Vagina (tissue), 2 donors: ENCODE measurements around the gene DRGX. TPM values are rescaled to one million over a fixed set of nuclear protein-coding genes. Genes with fewer than 3 reads are reported as not detected.

ENCODE experiments used
- DNase-seq, 2 donors: peaks; one replicate each; pipeline ENCODE4 v3.0.0-alpha.2; 2017; ENCODE audit errors: extremely low spot score in 2 of 2
- H3K27ac ChIP-seq: fragments of 200-600 bp; sonication (generic); one replicate; pipeline ENCODE4 v1.5.1; 2019
- H3K27me3 ChIP-seq: fragments of 200-600 bp; sonication (generic); one replicate; pipeline ENCODE4 v1.5.1; 2019
- H3K36me3 ChIP-seq, 2 donors: fragments of 200-600 bp; sonication (generic); one replicate each; pipeline ENCODE4 v1.5.1; 2017 to 2019
- H3K4me1 ChIP-seq: fragments of 200-600 bp; sonication (generic); one replicate; pipeline ENCODE4 v1.5.1; 2019
- H3K4me3 ChIP-seq, 2 donors: fragments of 200-600 bp; sonication (generic); 1 replicate in 1 of 2; 2 replicates in 1 of 2; pipeline ENCODE4 v1.5.1; 2016 to 2019
- H3K9me3 ChIP-seq: fragments of 200-600 bp; sonication (generic); one replicate; pipeline ENCODE4 v1.5.1; 2019
- POLR2A ChIP-seq, 2 donors: fragments of 450-650 bp; IDR thresholded peaks; one replicate each; pipeline ENCODE4 v1.6.1; 2017; ENCODE audit warnings: antibody characterized with exemption in 2 of 2, mild to moderate bottlenecking in 2 of 2, moderate library complexity in 2 of 2
- POLR2AphosphoS5 ChIP-seq, 2 donors: sonication (generic); formaldehyde crosslinking; IDR thresholded peaks; one replicate each; pipeline ENCODE4 v1.9.0; 2017; ENCODE audit warnings: antibody characterized with exemption in 2 of 2, mild to moderate bottlenecking in 2 of 2, low read depth in 1 of 2; ENCODE audit not compliant: insufficient read depth in 1 of 2
- intact Hi-C: fragments of 100-400 bp; cut with DNase I; formaldehyde crosslinking; loops from one replicate; pipeline ENCODE4 v1.15.1; 2023
- total RNA-seq: library from RNA; depleted of rRNA; stranded (reverse); fragments of >200 nt; gene quantifications from one replicate; pipeline ENCODE4 v1.2.3, GENCODE V29; 2016
- TF ChIP-seq, protein P1 (sequence below), 3 experiments: fragments of 450-650 bp in 2 of 3; fragments of 200-600 bp in 1 of 3; sonication (generic) in 1 of 3; IDR thresholded peaks; one replicate each; pipeline ENCODE4 v1.5.1; 2017 to 2019; ENCODE audit warnings: antibody characterized with exemption in 3 of 3, mild to moderate bottlenecking in 2 of 3, moderate library complexity in 2 of 3

DRGX gene
- total RNA-seq, 1 donor from 2014 or later, result not detected

DNA sequence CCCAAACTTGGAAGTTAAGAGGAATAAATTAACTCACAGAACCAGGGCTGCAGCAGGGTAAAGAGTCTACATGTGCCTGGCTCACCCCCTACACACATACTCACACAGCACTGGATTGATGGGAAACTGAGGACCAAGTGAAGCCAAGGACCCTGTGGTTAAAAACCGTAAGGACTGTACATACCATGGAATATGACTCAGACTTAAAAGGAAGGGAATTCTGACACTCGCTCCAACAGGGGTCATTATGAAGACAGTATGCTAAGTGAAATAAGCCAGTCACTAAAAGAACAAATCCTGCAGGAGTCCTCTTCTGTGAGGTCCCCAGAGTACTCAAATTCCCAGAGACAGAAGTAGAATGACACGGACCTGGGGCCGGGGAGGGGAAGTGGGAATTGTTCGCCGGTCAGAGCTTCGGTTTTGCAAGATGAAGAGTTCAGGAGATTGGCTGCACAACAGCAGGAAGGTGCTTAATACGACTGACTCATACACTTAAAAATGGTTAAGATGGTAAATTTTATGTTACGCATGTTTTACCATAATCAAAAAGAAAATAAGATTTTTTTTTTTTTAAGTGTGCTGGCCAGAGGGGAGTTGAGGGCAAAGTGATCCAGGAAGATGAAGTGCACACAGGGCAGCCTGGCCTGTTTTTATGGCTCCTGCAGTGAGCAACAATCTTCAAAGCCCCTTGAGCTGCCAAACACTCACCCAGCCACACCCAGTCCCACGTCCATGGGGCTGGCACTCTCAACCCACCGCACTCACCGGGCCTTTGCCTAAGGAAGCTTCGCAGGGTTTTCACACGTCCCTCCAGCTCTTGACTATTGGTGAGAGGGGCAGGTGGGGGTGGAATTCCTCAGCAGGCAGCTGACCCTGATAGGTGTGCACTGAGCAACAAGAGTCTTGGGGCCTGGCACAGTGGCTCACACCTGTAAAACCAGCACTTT, 26.4 kb downstream of the DRGX start:
- no peak overlapping the region for H3K27ac ChIP-seq
- no peaks in the 10 kb centered on the region for H3K4me1 ChIP-seq
- intact Hi-C loops, result no loop called here
- H3K4me3 ChIP-seq, result no peak overlapping the region
- peak; percentile 34 to 58 for DNase-seq
- no peaks in the 10 kb centered on the region for H3K36me3 ChIP-seq
- H3K27me3 ChIP-seq, result no peaks in the 10 kb centered on the region
- no peaks in the 10 kb centered on the region for H3K9me3 ChIP-seq
- TF ChIP-seq POLR2A (IDR thresholded peaks at IDR 0.05) (no peak), POLR2AphosphoS5 (IDR thresholded peaks at IDR 0.05; ENCODE audit: insufficient read depth in 1 of 2, low read depth in 1 of 2) (no peak)
- TF ChIP-seq, protein P1, sequence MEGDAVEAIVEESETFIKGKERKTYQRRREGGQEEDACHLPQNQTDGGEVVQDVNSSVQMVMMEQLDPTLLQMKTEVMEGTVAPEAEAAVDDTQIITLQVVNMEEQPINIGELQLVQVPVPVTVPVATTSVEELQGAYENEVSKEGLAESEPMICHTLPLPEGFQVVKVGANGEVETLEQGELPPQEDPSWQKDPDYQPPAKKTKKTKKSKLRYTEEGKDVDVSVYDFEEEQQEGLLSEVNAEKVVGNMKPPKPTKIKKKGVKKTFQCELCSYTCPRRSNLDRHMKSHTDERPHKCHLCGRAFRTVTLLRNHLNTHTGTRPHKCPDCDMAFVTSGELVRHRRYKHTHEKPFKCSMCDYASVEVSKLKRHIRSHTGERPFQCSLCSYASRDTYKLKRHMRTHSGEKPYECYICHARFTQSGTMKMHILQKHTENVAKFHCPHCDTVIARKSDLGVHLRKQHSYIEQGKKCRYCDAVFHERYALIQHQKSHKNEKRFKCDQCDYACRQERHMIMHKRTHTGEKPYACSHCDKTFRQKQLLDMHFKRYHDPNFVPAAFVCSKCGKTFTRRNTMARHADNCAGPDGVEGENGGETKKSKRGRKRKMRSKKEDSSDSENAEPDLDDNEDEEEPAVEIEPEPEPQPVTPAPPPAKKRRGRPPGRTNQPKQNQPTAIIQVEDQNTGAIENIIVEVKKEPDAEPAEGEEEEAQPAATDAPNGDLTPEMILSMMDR (IDR thresholded peaks at IDR 0.05), result no peak

DNA sequence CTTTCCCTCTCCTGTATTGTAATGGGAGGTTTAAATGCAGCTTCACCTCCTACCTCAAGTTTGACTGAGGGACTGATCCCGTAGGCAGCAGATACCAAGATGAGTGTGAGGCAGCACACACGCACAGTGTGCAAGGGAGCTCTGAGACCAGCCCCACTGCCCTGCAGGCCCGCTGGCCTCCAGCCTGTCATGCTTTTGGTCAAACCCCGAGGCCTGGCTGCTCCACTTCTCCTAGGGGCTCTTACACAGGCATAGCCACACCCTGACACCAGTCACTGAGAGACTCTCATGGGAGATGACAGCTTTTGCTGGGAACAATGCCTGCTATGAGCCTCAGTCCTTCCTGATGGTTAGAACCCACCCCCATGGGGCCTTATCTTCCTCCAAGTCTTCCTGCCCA, 27.6 kb downstream of the DRGX start:
- intact Hi-C loops, result no loop called here
- peak; percentile 47 to 64 for DNase-seq
- TF ChIP-seq POLR2A (IDR thresholded peaks at IDR 0.05) (no peak), POLR2AphosphoS5 (IDR thresholded peaks at IDR 0.05; ENCODE audit: insufficient read depth in 1 of 2, low read depth in 1 of 2) (no peak)
- TF ChIP-seq, protein P1 (IDR thresholded peaks at IDR 0.05), result no peak

DNA sequence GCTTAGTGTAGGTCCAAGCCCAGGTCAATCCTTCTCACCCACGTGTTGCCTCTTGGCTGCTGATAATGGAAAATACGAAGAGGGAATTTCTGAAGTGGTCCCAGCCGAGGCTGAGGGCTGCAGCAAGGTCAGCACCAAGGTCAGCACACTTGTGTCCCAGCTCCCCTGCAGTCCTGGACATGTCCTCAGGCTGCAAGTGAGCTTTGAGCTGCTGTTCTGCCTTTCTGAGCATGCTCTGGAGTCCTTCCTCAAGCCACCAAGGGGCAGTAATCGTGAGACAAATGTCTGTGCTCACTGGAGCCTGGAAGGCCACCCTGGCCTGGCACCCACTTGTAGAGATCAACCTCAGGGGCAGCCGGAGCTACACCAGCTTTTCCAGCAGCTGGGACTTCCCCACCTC, 28.3 kb downstream of the DRGX start:
- no peak for TF ChIP-seq POLR2A (IDR thresholded peaks at IDR 0.05)
- TF ChIP-seq, protein P1 (IDR thresholded peaks at IDR 0.05), result no peak
- no peak for TF ChIP-seq POLR2AphosphoS5 (IDR thresholded peaks at IDR 0.05; ENCODE audit: insufficient read depth in 1 of 2, low read depth in 1 of 2)
- intact Hi-C loops, result no loop called here
- peak in 1 of 2 donors; percentile 82 for DNase-seq

More for the DNA sequence above, 27.6 kb downstream of the DRGX start:
- Histone ChIP-seq H3K4me1 (no peaks in the 10 kb centered on the region), H3K36me3 (no peaks in the 10 kb centered on the region), H3K27ac (no peak overlapping the region), H3K4me3 (no peak overlapping the region), H3K9me3 (no peaks in the 10 kb centered on the region), H3K27me3 (no peaks in the 10 kb centered on the region)

DNA sequence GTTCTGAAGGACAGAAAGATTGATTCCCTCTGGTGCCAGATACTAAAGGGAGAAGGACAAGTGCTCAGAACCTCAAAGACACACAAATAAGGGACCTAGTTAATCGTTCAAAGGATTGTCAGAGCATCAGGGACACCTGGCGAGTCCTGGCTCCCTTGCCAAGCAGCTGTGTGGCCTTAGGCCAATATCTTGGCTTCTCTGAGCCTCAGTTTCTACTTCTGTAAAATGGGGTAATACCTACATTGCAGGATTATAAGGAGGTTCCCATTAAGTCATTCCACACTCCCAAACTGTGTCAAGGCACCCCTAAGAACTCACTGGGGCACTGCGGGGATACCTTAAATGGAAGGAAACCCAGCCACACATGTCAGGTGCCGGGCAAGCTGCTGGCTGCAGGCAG, 29.4 kb downstream of the DRGX start:
- H3K9me3 ChIP-seq, result no peaks in the 10 kb centered on the region
- no peaks in the 10 kb centered on the region for H3K36me3 ChIP-seq
- H3K4me1 ChIP-seq, result no peaks in the 10 kb centered on the region
- DNase-seq, result peak in 1 of 2 donors; percentile 60
- intact Hi-C loops, result no loop called here
- no peak overlapping the region for H3K27ac ChIP-seq
- no peaks in the 10 kb centered on the region for H3K27me3 ChIP-seq
- TF ChIP-seq POLR2AphosphoS5 (IDR thresholded peaks at IDR 0.05; ENCODE audit: insufficient read depth in 1 of 2, low read depth in 1 of 2) (no peak), POLR2A (IDR thresholded peaks at IDR 0.05) (no peak)
- TF ChIP-seq, protein P1 (IDR thresholded peaks at IDR 0.05), result no peak
- no peak overlapping the region for H3K4me3 ChIP-seq

More for the DNA sequence above, 28.3 kb downstream of the DRGX start:
- Histone ChIP-seq H3K4me1 (no peaks in the 10 kb centered on the region), H3K27ac (no peak overlapping the region), H3K4me3 (no peak overlapping the region), H3K9me3 (no peaks in the 10 kb centered on the region), H3K36me3 (no peaks in the 10 kb centered on the region), H3K27me3 (no peaks in the 10 kb centered on the region)
